SIG-M5 treated with dmso at 0.1 percent for 504 hours (cell line): ENCODE results near the gene TCF12.
"Not testable (repeated sequence)": the region's sequence is repeated elsewhere in the genome, so short reads cannot be mapped to it uniquely, and the experiment has no call there.

Experiments used
- DNase-seq: peaks from one replicate; lab custom pipeline; 2025; ENCODE audit not compliant: unreplicated experiment; lab: John Stamatoyannopoulos, UW

Gene TCF12

DNA sequence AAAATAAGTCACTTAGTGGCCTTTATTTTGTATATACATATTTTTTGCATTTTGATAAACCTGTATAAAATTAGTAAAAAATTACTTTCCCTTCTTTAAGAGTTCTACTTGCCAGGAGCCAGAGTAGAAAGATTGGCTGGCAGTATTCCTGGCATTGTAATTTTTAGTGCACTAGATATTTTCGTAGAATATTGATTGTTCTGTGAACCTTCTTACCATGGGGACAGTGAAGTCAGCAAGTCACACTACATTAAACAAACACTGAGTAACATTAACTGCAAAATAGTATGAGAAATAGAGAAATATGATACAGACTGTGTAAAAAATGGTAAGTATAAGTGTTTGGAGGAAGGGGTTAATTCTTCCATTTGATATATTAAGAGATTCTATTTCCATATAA lies 26.0 kb downstream of the TCF12 start:
- no peak for DNase-seq

DNA sequence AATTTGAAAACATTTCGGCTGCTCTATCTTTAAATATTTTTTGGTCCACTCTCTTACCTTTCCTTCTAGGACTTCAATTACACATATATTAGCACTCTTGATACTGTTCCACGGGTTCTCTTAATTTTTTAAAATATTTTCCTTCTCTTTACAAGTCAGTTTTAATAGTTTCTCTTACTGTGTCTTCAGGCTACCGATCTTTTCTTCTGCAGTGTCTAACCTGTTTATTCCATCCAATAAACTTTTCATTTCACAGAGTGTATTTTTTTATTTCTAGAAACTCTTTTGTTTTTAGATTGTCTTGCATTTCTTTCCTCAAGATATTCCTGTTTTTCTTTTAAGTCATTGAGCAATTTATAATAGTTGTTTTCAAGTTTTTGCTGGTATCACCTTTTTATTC lies 27.7 kb downstream of the TCF12 start:
- no peak for DNase-seq

DNA sequence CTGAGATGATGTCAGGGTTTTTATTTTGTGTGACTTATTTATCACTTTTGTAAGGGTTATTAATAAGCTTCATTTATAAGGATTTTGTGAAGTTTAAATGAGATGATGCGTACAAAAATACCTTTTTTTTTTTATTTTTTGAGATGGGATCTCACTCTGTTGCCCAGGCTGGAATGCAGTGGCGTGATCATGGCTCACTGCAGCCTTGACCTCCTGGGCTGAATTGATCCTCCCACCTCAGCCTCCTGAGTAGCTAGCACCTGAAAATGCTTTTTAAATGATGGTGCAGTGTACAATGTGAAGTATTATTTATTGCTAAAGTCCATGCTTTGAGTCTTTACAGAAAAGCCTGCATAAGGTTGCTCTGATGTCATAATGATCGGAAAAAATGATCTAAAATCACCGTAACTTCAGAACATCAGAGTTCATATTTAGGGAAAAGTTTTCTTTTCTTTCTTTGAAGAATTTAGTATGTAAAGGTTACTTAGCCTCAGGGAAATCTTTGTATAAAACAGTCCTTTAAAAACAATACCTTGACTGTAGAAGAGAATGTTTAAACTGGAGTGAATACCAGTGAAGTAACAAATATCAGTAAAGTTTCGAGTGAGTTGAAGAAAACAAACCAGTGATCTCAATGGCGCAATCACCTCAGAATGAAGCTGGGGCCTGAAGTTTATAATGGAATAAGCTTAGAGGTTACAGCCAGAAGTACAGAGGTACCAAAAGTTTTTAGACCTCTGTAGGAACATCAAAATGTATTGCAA lies 29.7 kb downstream of the TCF12 start:
- no peak for DNase-seq

DNA sequence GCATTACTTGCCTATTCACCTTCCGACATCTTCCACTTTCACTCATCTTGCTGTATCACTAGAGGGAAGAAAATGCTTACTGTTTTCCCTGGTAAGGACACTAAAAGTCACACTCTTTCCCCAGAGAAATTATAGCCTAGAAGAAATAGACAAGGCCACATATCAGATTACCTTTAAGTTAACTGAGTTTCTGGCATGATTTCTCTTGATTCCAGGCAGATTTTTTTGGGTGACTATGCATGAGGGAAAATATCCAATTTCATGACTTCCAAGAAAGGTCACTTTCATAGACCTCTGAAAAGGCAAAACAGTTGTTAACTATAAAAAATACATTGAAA lies 30.3 kb downstream of the TCF12 start:
- DNase-seq: no peak

DNA sequence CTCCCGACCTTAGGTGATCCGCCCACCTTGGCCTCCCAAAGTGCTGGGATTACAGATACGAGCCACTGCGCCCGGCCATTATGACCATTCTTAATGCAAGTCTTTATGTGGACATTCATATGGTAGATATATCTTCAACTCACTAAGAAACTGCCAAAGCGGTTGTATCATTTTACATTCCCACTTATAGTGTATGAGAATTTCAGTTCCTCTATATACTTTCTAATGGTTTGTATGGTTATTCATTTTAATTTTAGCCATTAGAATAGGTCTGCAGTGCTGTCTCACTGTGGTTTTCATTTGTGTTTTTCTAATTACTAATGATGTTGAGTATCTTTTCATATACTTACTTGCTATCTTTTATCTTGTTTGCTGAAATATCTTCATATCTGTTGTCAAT lies 32.5 kb downstream of the TCF12 start:
- no peak for DNase-seq

DNA sequence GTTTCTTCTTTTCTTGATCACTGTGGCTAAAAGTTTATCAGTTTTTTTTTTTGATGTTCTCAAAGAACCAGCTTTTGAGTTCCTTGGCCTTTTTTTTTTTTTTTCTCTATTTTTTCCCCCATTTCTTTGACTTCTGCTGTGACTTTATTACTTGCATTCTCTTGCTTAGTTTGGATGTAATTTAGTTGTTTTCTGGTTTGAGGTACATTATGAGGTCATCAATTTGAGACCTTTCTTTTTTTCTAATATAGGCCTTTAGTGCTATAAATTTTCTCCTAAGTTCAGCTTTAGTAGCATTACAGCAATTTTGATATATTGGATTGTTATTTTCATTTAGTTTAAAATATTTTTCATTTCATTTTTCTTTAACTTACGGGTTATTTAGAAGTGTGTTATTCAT lies 35.3 kb downstream of the TCF12 start:
- DNase-seq: no peak

DNA sequence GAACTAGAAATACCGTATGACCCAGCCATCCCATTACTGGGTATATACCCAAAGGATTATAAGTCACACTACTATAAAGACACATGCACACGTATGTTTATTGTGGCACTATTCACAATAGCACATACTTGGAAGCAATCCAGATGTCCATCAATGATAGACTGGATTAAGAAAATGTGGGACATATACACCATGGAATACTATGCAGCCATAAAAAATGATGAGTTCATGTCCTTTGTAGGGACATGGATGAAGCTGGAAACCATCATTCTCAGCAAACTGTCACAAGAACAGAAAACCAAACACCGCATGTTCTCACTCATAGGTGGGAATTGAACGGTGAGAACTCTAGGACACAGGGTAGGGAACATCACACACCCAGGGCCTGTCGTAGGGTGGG lies 36.6 kb downstream of the TCF12 start:
- DNase-seq: not testable (repeated sequence)

DNA sequence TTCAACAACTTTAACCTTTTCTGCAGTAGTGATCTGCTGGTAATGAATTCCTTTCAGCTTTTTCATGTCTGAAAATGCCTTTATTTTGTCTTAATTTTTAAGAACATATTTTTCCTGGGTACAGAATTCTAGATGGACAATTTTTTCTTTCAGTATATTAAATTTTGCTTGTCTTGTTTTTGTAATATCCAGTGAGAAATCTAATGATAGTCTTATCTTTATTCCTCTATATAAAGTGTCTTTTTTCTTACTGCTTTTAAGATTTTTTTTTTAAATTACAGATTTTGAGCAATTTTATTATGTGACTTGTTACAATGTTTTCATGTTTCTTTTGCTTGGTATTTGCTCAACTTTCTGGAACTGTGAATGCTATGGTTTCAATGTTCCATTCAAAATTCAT lies 38.1 kb downstream of the TCF12 start:
- no peak for DNase-seq

DNA sequence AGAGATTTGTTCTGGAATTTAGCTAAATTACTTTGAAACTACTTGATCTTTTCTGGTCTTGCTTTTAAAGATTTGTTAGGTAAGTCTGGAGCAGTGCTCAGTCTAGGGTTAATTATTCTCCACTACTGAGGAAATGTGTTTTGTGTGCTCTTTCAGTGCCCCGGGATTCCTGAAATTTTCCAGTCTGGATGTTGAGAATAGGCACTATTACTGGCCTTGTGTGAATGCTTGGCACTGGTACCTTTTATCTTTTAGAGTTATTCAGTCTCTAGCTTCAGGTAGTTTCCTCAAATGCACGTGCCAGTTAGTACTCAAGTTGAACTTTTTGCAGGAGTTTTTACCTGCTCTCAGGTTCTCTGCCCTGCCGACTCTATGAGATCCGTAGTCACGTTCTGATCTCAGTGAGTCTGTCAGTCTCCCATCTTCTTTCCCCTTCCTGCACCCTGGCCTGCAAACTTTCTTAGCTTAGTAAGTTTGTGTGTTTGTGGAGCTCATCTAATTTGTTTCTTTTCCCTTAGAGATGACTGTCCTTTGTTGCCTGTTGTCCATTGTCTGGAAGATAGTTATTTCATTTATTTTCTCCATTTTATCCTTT lies 39.5 kb downstream of the TCF12 start:
- no peak for DNase-seq

DNA sequence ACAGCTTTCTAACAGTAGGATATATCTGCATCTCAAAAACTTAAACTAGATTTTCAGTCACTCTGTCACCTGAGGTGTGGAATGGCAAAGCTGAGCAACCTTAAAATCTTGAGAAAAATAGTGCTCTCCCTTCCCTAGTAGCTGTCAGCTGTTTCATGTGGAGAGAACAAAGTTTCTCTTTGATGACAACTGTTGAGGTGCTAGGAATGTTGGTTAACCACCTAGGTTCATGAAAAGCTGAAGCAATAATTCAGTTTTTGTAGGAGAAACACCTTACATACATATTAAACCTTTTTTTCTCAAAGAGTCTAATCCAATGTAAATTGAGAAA lies 40.8 kb downstream of the TCF12 start:
- DNase-seq: no peak

DNA sequence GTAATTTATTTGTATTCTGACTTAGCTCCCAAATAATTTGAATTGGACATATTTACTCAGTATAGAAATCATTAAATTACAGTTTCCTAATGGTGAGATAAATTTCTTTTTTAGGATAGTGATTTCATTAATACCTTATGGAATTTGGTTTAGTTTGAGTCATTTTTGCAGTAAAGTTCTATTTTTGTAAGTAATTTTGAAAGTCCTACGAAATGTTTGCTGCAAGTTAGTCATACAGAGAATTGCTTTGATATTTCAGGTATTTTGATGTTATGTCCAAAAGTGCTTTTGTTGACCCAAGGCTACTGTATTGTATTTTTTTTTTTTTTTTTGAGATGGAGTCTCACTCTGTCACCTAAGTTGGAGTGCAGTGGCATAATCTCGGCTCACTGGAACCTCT lies 41.7 kb downstream of the TCF12 start:
- no peak for DNase-seq

DNA sequence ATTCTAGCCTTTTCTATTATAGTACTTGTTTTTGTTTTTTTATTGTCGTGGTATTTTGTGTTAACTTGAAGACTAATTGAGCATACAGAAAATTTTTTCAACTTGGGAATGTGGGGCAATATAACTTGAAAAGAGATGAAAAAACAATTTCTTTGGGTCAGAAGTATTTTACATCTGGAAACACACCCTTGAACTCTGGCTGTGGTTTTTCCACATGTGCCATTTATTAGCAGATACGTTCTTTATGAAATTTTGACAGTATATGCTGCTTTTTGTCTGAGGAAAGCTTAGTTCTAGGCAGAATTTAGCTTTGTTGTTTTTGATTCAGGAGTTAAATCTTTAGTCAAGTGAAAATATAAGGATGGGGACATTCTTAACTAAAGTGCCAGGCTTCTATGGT lies 44.7 kb downstream of the TCF12 start:
- no peak for DNase-seq

DNA sequence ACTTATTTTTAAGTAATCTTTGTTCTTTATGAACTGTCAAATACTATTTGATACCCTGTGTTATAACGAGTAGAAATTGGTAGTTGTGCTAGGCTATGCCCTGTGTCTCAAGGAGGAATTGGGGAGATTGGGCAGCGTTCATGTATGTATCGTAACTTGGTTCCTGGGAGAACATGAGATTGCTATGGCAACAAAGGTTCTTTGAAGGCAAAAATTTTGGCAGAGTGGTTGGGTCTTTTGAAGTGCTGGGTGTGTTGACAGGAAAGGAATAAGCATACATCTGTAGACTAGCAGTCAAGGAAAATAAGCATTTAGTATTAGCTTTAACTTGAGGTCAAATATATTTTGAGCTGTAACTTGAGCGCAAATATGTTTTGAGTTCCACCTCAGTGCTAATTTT lies 45.3 kb downstream of the TCF12 start:
- DNase-seq: no peak

DNA sequence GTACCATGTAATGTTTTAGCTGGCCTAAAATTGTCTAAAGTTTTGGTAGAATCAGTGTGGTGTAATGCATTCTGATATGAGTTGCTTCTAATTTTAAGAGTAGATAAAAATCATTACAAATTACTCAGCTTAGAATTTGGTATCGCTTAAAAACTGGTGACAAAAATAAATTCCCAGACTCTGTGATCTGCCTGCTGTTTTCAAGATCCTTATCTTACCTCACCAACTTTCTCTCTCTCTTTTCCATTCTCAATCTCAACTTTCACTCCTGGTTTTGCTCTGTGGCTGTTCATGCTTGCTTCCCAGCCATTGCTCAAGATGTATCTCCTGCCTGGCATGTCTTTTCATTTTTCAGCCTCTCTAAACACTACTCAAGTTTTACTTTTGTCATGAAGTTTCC lies 45.7 kb downstream of the TCF12 start:
- no peak for DNase-seq

DNA sequence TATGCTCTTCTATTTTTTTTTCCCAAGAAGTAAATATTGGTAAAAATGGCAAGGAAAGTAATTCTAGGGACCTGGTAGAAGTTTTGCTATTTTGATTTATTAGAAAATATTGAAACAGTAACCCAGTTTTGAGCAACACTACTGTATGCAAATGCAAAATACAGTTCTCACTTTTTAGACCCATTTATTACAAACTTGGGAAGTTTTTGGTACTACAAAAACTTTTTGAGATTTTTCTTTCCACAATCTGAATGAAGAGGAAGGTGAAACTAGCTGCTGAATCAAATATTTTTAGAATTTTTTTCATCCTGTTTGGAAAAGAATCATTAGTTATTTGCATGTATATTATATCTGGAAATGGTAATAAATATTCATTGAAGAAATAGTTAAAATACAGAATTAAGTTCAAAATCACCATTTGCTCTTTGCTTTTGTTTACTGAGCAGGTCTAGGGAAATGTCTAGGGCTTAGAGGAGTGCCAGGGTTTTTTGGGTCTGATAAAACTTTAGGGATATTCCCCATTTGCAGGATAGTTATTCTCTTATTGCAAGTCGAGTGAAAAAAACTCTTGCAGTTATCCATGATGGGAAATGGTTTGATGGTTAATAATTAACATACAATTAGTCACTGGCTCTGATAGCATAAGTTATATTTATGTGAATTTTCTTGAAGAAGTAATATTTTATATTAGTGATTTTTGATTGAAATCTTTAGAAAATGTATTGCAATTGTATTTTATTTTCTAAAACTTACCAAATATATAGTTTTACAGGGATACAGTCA lies 47.0 kb downstream of the TCF12 start:
- no peak for DNase-seq

DNA sequence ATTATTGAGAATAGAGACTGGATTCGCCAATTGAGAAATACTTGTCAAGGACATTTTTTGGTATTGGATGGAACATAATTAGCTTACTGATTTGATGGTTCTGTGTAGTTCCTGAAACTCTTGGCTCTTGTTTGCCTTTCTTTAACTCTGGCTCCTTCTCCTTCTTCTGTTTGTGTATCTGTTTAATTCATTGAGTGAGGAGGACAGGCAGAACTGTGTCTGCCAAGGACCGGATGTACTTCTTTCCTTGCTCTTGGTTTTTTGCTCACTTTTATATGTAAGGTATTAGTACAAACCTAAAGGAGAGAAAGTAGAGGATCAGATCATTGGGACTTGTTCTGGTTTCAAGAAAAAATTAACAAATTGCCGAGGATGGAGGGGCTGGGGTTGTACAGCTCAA lies 48.9 kb downstream of the TCF12 start:
- DNase-seq: no peak

DNA sequence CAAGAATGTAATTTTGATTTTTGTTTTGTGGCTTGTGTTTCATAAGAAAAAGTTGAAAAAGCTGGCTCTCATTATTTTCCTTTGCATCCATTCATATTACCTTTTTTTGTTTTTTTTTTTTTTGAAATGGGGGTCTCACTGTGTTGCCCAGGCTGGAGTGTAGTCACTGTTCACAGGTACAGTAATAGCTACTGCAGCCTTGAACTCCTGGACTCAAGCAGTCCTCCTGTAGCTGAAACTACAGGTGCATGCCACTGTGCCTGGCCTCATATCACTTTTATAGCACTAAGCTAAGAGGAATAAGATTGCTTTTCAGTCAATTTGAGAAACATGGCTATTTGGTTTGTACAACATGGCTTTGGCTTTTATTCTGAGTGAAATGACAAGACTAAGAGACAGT lies 49.8 kb downstream of the TCF12 start:
- no peak for DNase-seq

DNA sequence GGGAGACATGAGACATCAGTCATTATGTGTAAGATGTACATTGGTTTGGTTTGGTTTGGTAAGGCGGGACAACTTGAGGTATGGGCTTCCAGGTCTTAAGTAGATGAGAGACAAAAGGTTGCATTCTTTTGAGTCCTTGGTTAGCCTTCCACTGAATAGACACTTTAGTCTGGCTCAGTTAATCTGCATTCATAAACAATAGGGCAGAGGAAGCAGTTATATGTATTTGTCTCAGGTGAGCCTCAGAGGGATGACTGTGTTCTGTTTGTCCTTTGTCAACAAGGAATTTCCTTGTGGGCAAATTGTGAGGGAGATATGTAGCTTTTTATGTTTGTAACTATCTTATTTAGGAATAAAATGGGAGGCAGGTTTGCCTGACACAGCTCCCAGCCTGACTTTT lies 50.4 kb downstream of the TCF12 start:
- DNase-seq: no peak

DNA sequence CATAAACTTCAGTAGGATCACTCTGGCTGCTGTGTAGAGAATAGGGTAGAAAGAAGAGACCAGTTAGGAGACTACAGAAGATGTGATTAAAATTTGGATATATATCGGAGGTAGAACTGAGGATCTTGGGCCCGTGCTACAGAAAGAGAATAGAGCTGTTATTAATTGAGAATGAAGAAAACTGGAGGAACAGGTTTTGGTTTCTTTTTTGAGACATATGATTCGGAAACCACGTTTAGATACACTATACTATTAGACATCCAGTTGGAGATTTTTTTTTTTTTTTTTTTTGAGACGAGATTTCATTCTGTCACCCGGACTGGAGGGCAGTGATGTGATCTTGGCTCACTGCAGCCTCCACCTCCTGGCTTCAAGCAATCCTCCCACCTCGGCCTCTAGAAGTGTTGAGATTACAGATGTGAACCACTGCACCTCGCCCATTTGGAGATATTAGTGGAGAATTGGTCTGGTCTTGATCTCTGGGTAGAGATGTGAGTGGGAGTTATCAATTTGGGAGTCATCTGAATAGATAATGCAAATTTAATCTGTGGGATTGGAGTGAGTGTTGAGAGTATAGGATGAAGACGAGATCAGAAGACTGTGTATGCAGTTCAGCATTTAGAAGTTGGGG lies 50.9 kb downstream of the TCF12 start:
- no peak for DNase-seq

DNA sequence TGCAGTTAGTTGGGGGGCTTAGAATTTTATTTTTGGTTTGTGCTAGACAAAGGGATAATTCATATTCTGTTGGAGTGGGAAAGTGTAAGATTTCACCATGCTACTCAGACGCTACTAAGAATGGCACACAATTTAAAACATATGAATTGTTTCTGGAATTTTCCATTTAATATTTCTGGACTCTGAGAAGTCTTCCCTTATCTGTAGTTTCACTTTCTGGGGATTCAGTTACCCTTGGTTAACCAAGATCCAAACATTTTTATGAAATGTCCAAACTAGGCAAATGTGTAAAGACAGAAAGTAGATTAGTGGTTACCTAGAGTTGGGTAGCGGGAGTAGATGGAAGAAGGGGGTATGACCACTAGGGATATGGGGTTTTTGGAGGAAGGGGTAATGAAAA lies 53.1 kb downstream of the TCF12 start:
- DNase-seq: no peak

DNA sequence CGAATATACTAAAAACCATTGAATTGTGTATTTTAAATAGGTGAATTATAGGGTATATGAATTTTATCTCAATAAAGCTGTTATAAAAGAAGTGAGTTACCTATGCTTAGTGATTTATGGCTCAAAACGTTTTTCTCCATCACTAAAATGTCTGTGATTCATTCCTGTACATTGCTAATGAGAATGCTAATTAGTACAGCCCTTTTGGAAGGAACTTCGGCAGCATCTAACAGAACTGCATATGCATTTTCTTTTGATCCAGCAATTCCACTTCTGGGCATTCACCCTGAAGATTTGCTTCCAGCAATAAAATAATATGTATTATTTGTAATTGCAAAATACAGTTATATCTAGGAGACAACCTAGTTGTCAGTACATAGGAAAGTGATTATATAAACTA lies 53.6 kb downstream of the TCF12 start:
- DNase-seq: no peak

DNA sequence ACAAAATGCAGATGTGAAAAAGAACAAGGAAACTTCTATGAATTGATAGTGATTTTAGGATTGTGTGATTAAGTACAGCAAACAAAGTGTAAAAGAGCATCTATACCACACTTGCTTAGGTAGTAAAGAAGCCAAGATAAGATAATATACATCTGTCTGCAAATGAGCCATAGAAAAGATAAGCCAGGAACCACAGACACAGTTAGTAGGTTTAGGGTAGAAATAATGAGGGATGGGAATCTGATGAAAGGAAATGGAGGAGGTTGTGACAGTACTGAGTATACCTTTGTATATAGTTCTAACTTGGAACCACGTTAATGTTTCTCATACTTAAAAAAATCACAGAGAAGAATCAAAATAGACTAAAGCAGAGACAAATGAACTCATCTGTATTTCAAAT lies 54.0 kb downstream of the TCF12 start:
- DNase-seq: no peak
